ENCODE measurements around the gene XPO1. TPM values are rescaled to one million over a fixed set of nuclear protein-coding genes. Genes with fewer than 3 reads are reported as not detected.
"Not testable (repeated sequence)": the region's sequence is repeated elsewhere in the genome, so short reads cannot be mapped to it uniquely, and the experiment has no call there.

XPO1 gene, protein sequence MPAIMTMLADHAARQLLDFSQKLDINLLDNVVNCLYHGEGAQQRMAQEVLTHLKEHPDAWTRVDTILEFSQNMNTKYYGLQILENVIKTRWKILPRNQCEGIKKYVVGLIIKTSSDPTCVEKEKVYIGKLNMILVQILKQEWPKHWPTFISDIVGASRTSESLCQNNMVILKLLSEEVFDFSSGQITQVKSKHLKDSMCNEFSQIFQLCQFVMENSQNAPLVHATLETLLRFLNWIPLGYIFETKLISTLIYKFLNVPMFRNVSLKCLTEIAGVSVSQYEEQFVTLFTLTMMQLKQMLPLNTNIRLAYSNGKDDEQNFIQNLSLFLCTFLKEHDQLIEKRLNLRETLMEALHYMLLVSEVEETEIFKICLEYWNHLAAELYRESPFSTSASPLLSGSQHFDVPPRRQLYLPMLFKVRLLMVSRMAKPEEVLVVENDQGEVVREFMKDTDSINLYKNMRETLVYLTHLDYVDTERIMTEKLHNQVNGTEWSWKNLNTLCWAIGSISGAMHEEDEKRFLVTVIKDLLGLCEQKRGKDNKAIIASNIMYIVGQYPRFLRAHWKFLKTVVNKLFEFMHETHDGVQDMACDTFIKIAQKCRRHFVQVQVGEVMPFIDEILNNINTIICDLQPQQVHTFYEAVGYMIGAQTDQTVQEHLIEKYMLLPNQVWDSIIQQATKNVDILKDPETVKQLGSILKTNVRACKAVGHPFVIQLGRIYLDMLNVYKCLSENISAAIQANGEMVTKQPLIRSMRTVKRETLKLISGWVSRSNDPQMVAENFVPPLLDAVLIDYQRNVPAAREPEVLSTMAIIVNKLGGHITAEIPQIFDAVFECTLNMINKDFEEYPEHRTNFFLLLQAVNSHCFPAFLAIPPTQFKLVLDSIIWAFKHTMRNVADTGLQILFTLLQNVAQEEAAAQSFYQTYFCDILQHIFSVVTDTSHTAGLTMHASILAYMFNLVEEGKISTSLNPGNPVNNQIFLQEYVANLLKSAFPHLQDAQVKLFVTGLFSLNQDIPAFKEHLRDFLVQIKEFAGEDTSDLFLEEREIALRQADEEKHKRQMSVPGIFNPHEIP (N-terminal part only)
- 183 and 217 TPM in 2 replicates for total RNA-seq

DNA sequence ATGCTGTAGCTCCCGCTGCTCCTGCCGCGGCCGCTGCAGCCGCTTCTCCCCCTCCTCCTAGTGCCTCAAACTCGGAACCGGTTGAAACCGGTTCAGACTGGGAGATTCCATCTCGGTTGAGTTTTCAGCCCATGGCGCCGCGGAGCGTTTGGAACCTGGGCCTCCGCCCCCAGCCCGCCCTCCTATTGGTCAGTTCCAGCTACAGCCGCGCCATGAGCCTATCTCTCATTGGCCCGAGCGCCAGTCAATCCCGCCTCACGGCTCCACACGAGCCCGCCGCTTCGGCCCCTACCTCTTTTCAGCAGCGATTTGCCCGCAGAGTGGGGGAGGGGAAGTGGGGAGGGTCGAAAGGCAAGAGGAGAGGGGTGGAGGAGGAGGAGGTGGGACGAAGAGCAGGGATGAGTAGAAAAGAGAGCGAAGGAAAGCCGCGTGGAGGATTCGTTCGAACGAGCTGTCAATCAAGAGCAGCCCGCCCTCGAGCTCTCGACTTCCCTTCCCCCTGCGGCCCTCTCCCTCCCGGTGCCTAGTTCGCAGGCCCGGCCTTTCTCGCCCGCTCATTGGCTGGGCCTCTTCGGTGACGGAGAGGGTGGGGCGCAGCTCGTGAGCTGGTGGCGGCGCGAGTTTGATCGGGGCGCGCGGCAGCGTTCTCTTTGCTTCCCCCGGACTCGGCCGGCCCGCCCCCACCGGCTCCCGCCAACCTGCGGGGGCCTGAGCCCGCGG is at the start of gene XPO1:
Gene XPO1, minus strand, starts transcription at position 157 of the 720 bp plus-strand sequence. CDS start 4,459 bp downstream, outside the sequence.
- TF ChIP-seq, protein P1, sequence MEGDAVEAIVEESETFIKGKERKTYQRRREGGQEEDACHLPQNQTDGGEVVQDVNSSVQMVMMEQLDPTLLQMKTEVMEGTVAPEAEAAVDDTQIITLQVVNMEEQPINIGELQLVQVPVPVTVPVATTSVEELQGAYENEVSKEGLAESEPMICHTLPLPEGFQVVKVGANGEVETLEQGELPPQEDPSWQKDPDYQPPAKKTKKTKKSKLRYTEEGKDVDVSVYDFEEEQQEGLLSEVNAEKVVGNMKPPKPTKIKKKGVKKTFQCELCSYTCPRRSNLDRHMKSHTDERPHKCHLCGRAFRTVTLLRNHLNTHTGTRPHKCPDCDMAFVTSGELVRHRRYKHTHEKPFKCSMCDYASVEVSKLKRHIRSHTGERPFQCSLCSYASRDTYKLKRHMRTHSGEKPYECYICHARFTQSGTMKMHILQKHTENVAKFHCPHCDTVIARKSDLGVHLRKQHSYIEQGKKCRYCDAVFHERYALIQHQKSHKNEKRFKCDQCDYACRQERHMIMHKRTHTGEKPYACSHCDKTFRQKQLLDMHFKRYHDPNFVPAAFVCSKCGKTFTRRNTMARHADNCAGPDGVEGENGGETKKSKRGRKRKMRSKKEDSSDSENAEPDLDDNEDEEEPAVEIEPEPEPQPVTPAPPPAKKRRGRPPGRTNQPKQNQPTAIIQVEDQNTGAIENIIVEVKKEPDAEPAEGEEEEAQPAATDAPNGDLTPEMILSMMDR (IDR thresholded peaks at IDR 0.05): no peak
- peak within 1 kb of the TSS; percentile 100 for H3K27ac Mint-ChIP-seq
- intact Hi-C loops (cut with micrococcal nuclease): loop anchor here (1.0 to 5.0 kb wide), 14 partner anchors 67 to 1167 kb away; partner anchors contain the start of genes B3GNT2, BCL11A, CCT4 and COMMD1
- H3K9me3 Mint-ChIP-seq: no peaks in the 10 kb centered on the region
- peaks cover 39% of the 10 kb centered on the region for H3K4me1 Mint-ChIP-seq
- POLR2A ChIA-PET: interaction anchor here (0.5 to 3.3 kb wide), 45 partner anchors 9 to 1167 kb away, joined by 3 to 27 read pairs (median 5); partner anchors contain the start of genes BCL11A, COMMD1, EHBP1 and FAM161A
- H3K36me3 Mint-ChIP-seq (ENCODE audit: low read depth): peaks cover 24% of the 10 kb centered on the region
- H3K4me3 Mint-ChIP-seq: peak within 1 kb of the TSS; percentile 90
- peak; percentile 96 for DNase-seq
- H3K27me3 Mint-ChIP-seq: no peaks in the 10 kb centered on the region
- peak; percentile 77 for ATAC-seq (ENCODE audit: low read depth)
- CTCF ChIA-PET: interaction anchor here (1.5 kb wide), 1 partner anchor 112 kb away, joined by 5 read pairs; no protein-coding TSS in a partner anchor

DNA sequence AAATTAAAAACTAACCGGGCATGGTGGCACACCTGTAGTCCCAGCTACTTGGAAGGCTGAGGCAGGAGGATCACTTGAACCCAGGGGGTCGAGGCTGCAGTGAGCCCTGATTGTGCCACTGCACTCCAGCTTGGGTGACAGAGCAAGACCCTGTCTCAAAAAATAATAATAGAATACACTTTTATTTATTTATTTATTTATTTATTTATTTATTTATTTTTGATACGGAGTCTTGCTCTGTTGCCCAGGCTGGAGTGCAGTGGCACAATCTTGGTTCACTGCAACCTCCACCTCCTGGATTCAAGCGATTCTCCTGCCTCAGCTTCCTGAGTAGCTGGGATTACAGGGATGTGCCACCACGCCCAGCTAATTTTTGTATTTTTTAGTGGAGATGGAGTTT is 48.8 kb upstream of the XPO1 start:
- H3K27me3 Mint-ChIP-seq; ATAC-seq (ENCODE audit: low read depth); H3K9me3 Mint-ChIP-seq; DNase-seq; CTCF ChIA-PET; H3K4me1 Mint-ChIP-seq; H3K36me3 Mint-ChIP-seq (ENCODE audit: low read depth); intact Hi-C loops (cut with micrococcal nuclease); H3K27ac Mint-ChIP-seq; H3K4me3 Mint-ChIP-seq; POLR2A ChIA-PET: not testable (repeated sequence)

DNA sequence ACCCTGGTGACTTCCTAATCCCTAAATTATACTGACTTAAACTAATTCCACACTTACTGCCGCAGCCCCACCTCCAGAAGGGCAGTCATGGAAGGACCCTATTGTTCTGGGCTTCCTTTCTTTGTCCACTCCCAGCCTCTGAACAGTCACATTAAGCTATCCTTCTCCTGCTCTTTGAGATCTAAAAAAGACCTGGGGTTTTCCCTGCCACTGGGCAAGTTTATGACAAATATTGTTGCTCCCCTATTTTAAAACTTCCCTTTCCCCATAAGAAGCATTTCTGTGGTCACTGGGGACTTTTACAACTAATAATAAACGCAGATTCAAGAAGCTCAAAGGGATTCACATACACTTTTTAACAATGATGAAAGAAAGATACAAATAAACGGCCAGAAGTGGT is 47.2 kb upstream of the XPO1 start:
- H3K4me3 Mint-ChIP-seq: no peak overlapping the region
- TF ChIP-seq, protein P1 (IDR thresholded peaks at IDR 0.05): no peak
- no peak for DNase-seq
- no peaks in the 10 kb centered on the region for H3K36me3 Mint-ChIP-seq (ENCODE audit: low read depth)
- no peaks in the 10 kb centered on the region for H3K4me1 Mint-ChIP-seq
- intact Hi-C loops (cut with micrococcal nuclease): no loop called here
- H3K27me3 Mint-ChIP-seq: no peaks in the 10 kb centered on the region
- ChIA-PET CTCF (interaction anchor here (0.6 kb wide), 1 partner anchor 189 kb away, joined by 3 read pairs; no protein-coding TSS in a partner anchor), POLR2A (interaction anchor here (0.6 kb wide), 1 partner anchor 125 kb away, joined by 3 read pairs; no protein-coding TSS in a partner anchor)
- ATAC-seq (ENCODE audit: low read depth): no peak
- no peak overlapping the region for H3K27ac Mint-ChIP-seq
- no peaks in the 10 kb centered on the region for H3K9me3 Mint-ChIP-seq

DNA sequence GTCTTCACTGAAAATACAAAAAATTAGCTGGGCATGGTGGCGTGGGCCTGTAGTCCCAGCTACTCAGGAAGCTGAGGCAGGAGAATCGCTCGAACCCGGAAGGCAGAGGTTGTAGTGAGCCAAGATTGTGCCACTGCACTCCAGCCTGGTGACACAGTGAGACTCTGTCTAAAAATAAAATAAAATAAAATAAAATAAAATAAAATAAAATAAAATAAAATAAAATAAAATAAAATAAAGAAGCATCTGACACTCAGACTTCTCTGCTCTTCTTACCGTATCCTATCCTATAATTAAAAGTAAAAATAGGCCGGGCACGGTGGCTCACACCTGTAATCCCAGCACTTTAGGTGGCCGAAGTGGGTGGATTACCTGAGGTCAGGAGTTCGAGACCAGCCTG is 46.2 kb upstream of the XPO1 start:
- POLR2A ChIA-PET; H3K27ac Mint-ChIP-seq; H3K9me3 Mint-ChIP-seq; CTCF ChIA-PET; H3K4me1 Mint-ChIP-seq; H3K4me3 Mint-ChIP-seq; intact Hi-C loops (cut with micrococcal nuclease); H3K27me3 Mint-ChIP-seq; H3K36me3 Mint-ChIP-seq (ENCODE audit: low read depth); DNase-seq; ATAC-seq (ENCODE audit: low read depth): not testable (repeated sequence)

DNA sequence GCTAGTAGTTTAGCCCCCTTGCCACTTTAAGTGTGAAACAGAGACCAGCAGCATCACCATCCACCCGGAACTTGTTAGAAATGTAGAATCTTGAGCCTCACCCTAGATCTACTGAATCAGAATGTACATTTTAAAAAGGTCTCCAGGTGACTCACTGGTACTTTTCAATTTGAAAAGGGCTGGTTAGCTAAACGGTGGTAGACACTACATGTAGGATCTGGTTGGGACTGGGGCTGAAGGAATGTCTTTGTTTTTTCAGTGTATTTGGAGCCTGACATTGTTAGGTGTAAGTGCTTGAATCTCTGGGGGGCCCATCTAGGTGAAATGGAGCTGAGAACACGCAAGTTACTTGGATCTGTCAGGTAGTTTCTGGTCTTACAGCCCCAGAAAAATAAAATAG is 44.0 kb upstream of the XPO1 start:
- POLR2A ChIA-PET: interaction anchor here (0.7 kb wide), 1 partner anchor 45 kb away, joined by 3 read pairs; no protein-coding TSS in a partner anchor
- intact Hi-C loops (cut with micrococcal nuclease): no loop called here
- H3K4me3 Mint-ChIP-seq: no peak overlapping the region
- H3K27me3 Mint-ChIP-seq: no peaks in the 10 kb centered on the region
- no peaks in the 10 kb centered on the region for H3K36me3 Mint-ChIP-seq (ENCODE audit: low read depth)
- ATAC-seq (ENCODE audit: low read depth) (no peak), DNase-seq (no peak)
- TF ChIP-seq, protein P1 (IDR thresholded peaks at IDR 0.05): no peak
- no peak overlapping the region for H3K27ac Mint-ChIP-seq
- CTCF ChIA-PET: no interaction called here
- no peaks in the 10 kb centered on the region for H3K4me1 Mint-ChIP-seq
- no peaks in the 10 kb centered on the region for H3K9me3 Mint-ChIP-seq

Measured in activated B cell treated with CpG ODN at 0.5 μM for 24 hours (primary cell).